ENCODE results near the gene RNPEPL1. TPM values are rescaled to one million over a fixed set of nuclear protein-coding genes. Genes with fewer than 3 reads are reported as not detected.

The RNPEPL1 gene
- total and polyA plus RNA-seq, 2 donors = 14.3 to 109 TPM

- no peak overlapping the region for H3K4me3 ChIP-seq (ENCODE audit: low read length in 2 of 2)
- peaks cover 0 to 18% of the 10 kb centered on the region in 2 donors for H3K9me3 ChIP-seq (ENCODE audit: control insufficient read depth in 2 of 2, insufficient read depth in 1 of 2, low read length in 1 of 2)
- H3K36me3 ChIP-seq (ENCODE audit: control insufficient read depth in 2 of 2, insufficient read depth in 2 of 2, low read length in 1 of 2) = no peaks in the 10 kb centered on the region
- no peak overlapping the region for H3K27ac ChIP-seq (ENCODE audit: low read depth in 1 of 2, low read length in 1 of 2)
- no peak for DNase-seq (ENCODE audit: low read depth in 6 of 9, low spot score in 9 of 9)
- H3K4me1 ChIP-seq (ENCODE audit: control insufficient read depth in 2 of 2, insufficient read depth in 2 of 2, low read length in 2 of 2) = peaks cover 0 to 29% of the 10 kb centered on the region in 2 donors
- WGBS = 92% methylated on average over 20 of the region's 20 CpGs
- no peaks in the 10 kb centered on the region for H3K27me3 ChIP-seq (ENCODE audit: control insufficient read depth in 2 of 2, insufficient read depth in 1 of 2, low read length in 1 of 2)
These were observed 60.7 kb downstream of the RNPEPL1 start for GRCh38 chr2:240628808-240629618.

GRCh38 chr2:240629619-240629967, 61.3 kb downstream of the RNPEPL1 start:
- no peak overlapping the region for H3K27ac ChIP-seq (ENCODE audit: low read depth in 1 of 2, low read length in 1 of 2)
- peaks cover 0 to 26% of the 10 kb centered on the region in 2 donors for H3K4me1 ChIP-seq (ENCODE audit: control insufficient read depth in 2 of 2, insufficient read depth in 2 of 2, low read length in 2 of 2)
- no peaks in the 10 kb centered on the region for H3K36me3 ChIP-seq (ENCODE audit: control insufficient read depth in 2 of 2, insufficient read depth in 2 of 2, low read length in 1 of 2)
- no peak for DNase-seq (ENCODE audit: low read depth in 6 of 9, low spot score in 9 of 9)
- no peak overlapping the region for H3K4me3 ChIP-seq (ENCODE audit: low read length in 2 of 2)
- 96% methylated on average over 5 of the region's 5 CpGs for WGBS
- no peaks in the 10 kb centered on the region for H3K27me3 ChIP-seq (ENCODE audit: control insufficient read depth in 2 of 2, insufficient read depth in 1 of 2, low read length in 1 of 2)
- H3K9me3 ChIP-seq (ENCODE audit: control insufficient read depth in 2 of 2, insufficient read depth in 1 of 2, low read length in 1 of 2) = peaks cover 0 to 22% of the 10 kb centered on the region in 2 donors

DNA sequence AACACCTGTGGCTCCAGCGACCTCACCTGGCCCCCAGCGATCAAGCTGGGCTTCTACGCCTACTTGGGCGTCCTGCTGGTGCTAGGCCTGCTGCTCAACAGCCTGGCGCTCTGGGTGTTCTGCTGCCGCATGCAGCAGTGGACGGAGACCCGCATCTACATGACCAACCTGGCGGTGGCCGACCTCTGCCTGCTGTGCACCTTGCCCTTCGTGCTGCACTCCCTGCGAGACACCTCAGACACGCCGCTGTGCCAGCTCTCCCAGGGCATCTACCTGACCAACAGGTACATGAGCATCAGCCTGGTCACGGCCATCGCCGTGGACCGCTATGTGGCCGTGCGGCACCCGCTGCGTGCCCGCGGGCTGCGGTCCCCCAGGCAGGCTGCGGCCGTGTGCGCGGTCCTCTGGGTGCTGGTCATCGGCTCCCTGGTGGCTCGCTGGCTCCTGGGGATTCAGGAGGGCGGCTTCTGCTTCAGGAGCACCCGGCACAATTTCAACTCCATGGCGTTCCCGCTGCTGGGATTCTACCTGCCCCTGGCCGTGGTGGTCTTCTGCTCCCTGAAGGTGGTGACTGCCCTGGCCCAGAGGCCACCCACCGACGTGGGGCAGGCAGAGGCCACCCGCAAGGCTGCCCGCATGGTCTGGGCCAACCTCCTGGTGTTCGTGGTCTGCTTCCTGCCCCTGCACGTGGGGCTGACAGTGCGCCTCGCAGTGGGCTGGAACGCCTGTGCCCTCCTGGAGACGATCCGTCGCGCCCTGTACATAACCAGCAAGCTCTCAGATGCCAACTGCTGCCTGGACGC, 61.9 kb downstream of the RNPEPL1 start:
- DNase-seq (ENCODE audit: low read depth in 6 of 9, low spot score in 9 of 9) = no peak
- Histone ChIP-seq H3K4me3 (ENCODE audit: low read length in 2 of 2) (no peak overlapping the region), H3K9me3 (ENCODE audit: control insufficient read depth in 2 of 2, insufficient read depth in 1 of 2, low read length in 1 of 2) (peaks cover 2 to 26% of the 10 kb centered on the region in 2 donors), H3K27me3 (ENCODE audit: control insufficient read depth in 2 of 2, insufficient read depth in 1 of 2, low read length in 1 of 2) (no peaks in the 10 kb centered on the region), H3K36me3 (ENCODE audit: control insufficient read depth in 2 of 2, insufficient read depth in 2 of 2, low read length in 1 of 2) (no peaks in the 10 kb centered on the region), H3K4me1 (ENCODE audit: control insufficient read depth in 2 of 2, insufficient read depth in 2 of 2, low read length in 2 of 2) (peaks cover 0 to 20% of the 10 kb centered on the region in 2 donors), H3K27ac (ENCODE audit: low read depth in 1 of 2, low read length in 1 of 2) (no peak overlapping the region)
- 96% methylated on average over 50 of the region's 50 CpGs for WGBS

Other genes with a start within 250 kb of the RNPEPL1 start
- 4.4 TPM for gene GPC1, start 132.8 kb upstream of the RNPEPL1 start, total RNA-seq
- gene GPC1, start 132.8 kb upstream of the RNPEPL1 start, polyA plus RNA-seq = 46.6 TPM
- 6.6 TPM for gene ANKMY1, start 10.5 kb upstream of the RNPEPL1 start, total RNA-seq
- gene ANKMY1, start 10.5 kb upstream of the RNPEPL1 start, polyA plus RNA-seq = 10.3 TPM
- gene DUSP28, start 8.1 kb upstream of the RNPEPL1 start, total RNA-seq = 7.2 TPM
- gene DUSP28, start 8.1 kb upstream of the RNPEPL1 start, polyA plus RNA-seq = 9.0 TPM
- 34.1 TPM for gene CAPN10, start 18.2 kb downstream of the RNPEPL1 start, total RNA-seq
- 67.0 TPM for gene CAPN10, start 18.2 kb downstream of the RNPEPL1 start, polyA plus RNA-seq
- 5.9 TPM for gene GPR35, start 57.0 kb downstream of the RNPEPL1 start, total RNA-seq
- gene GPR35, start 57.0 kb downstream of the RNPEPL1 start, polyA plus RNA-seq = 21.8 TPM
- under 0.01 TPM for gene AQP12B, start 114.4 kb downstream of the RNPEPL1 start, total RNA-seq
- 0.11 TPM for gene AQP12B, start 114.4 kb downstream of the RNPEPL1 start, polyA plus RNA-seq
- gene AQP12A, start 123.4 kb downstream of the RNPEPL1 start, total RNA-seq = not detected
- gene AQP12A, start 123.4 kb downstream of the RNPEPL1 start, polyA plus RNA-seq = 0.34 TPM

Measured in thymus (tissue), 11 donors.